Ovary (tissue), 9 donors: ENCODE data around the gene TMIGD3. TPM values are rescaled to one million over a fixed set of nuclear protein-coding genes. Genes with fewer than 3 reads are reported as not detected.

Experiments used
- DNase-seq, 5 donors: peaks; one replicate each; pipeline ENCODE4 v3.0.0-alpha.2; 2019 to 2020
- H3K27ac ChIP-seq, 2 donors: fragments of 200-600 bp; one replicate each; pipeline versions ENCODE4 v1.5.1 to v1.8.0; 2019 to 2022
- H3K27me3 ChIP-seq: fragments of 200-600 bp; one replicate; pipeline ENCODE4 v1.8.0; 2022
- H3K36me3 ChIP-seq: fragments of 200-600 bp; sonication (generic); one replicate; pipeline ENCODE4 v1.5.1; 2019
- H3K4me1 ChIP-seq: one replicate; pipeline ENCODE4 v1.8.1; 2013; ENCODE audit warnings: mild to moderate bottlenecking, moderate library complexity; ENCODE audit not compliant: insufficient read depth
- H3K4me3 ChIP-seq: fragments of 200-600 bp; sonication (generic); one replicate; pipeline ENCODE4 v1.5.1; 2017
- H3K9me3 ChIP-seq, 2 donors: fragments of 200-600 bp in 1 of 2; sonication (generic) in 1 of 2; one replicate each; pipeline versions ENCODE4 v1.5.1 to v1.8.1; 2013 to 2019; ENCODE audit warnings: mild to moderate bottlenecking in 1 of 2, moderate library complexity in 1 of 2
- EP300 ChIP-seq: sonication (generic); formaldehyde crosslinking; IDR thresholded peaks from one replicate; pipeline ENCODE4 v1.6.1; 2017; ENCODE audit warnings: antibody characterized with exemption
- POLR2A ChIP-seq: fragments of 450-650 bp; IDR thresholded peaks from one replicate; pipeline ENCODE4 v1.6.1; 2017; ENCODE audit warnings: antibody characterized with exemption, mild to moderate bottlenecking, moderate library complexity
- WGBS, 3 donors: extraction: QIAGEN DNeasy Blood & Tissue Kit in 1 of 3; methylation state at CpG; one replicate each; pipeline versions ENCODE4 v1.1.5 to v1.1.7; 2013 to 2017; 5-methylcytosine and 5-hydroxymethylcytosine counted together
- intact Hi-C, 4 donors: fragments of 100-400 bp; cut with DNase I; formaldehyde crosslinking; loops; one replicate each; pipeline versions ENCODE4 v1.11.0 to v1.15.1; 2022 to 2023
- polyA plus RNA-seq, 2 donors: library from polyadenylated mRNA; stranded (reverse); fragments of 200-250 nt in 1 of 2; fragments of 350-450 nt in 1 of 2; fragmentation: Illumina TruSeq in 1 of 2; extraction: RNeasy Lipid Tissue Mini Kit (QIAGEN cat#74804) in 1 of 2; gene quantifications; one replicate each; pipeline ENCODE4 v1.2.3, GENCODE V29; 2013 to 2014
- total RNA-seq, 7 donors: library from RNA; depleted of rRNA in 2 of 7; stranded (reverse); fragments of >200 nt in 2 of 7; fragmentation: NEBNext Ultra II Directional in 3 of 7; extraction: Animal tissue kit (Norgen Biotek cat#: 25700) in 3 of 7; gene quantifications; one replicate each; pipeline versions ENCODE4 v1.1.0 to v1.2.4, GENCODE V29; 2016 to 2023
- TF ChIP-seq, protein P1 (sequence below), 3 donors: fragments of 450-650 bp in 2 of 3; fragments of 200-600 bp in 1 of 3; IDR thresholded peaks; one replicate each; pipeline versions ENCODE4 v1.5.1 to v1.8.0; 2016 to 2022; ENCODE audit warnings: antibody characterized with exemption in 3 of 3, mild to moderate bottlenecking in 1 of 3
- donor health status: DM: no; HTN: no; CAD: no; lungs with moderate emphysema.
- donor health status: DM: no; HTN: no; CAD: no.
- donor health status: Bipolar disorder and iron deficiency.
- donor health status: DM: yes; HTN: yes; CAD: no.
- donor health status: DM: no; HTN: no; CAD: no.
- donor health status: DM: yes; HTN: yes; CAD: no.

Gene TMIGD3
- total and polyA plus RNA-seq, 9 donors = 0.78 to 3.2 (median 2.6) TPM; not detected in 2

DNA sequence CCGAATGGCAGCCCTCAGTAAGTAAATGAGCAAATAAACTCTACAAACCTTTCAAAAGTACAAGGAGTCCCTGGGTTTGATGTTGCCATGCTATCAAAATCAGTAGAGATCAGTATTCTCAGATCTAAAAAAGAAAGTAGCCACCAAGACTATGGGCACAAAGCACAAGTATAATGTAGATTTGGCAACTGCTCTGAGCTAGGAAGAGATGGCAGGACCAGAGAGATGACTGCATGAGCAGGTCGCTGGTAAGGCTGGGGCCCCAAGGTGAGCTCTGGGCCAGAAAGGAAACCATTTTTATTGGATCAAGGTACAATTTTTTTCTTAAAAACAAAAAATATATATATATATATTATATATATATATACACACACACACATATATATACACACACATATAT is 3.1 kb upstream of the TMIGD3 start:
- no peak overlapping the region for H3K27ac ChIP-seq
- H3K36me3 ChIP-seq = no peaks in the 10 kb centered on the region
- peaks cover 8% of the 10 kb centered on the region for H3K4me1 ChIP-seq
- intact Hi-C loops = loop anchor here (5.0 to 10.0 kb wide), 4 partner anchors 146 to 251 kb away; partner anchors contain the start of gene DDX20 (in 2 of the 4)
- H3K4me3 ChIP-seq = no peak overlapping the region
- H3K9me3 ChIP-seq = no peaks in the 10 kb centered on the region
- 47 to 48% (median 48%) methylated on average over 2 of the region's 2 CpGs for WGBS, 3 donors
- TF ChIP-seq, protein P1, sequence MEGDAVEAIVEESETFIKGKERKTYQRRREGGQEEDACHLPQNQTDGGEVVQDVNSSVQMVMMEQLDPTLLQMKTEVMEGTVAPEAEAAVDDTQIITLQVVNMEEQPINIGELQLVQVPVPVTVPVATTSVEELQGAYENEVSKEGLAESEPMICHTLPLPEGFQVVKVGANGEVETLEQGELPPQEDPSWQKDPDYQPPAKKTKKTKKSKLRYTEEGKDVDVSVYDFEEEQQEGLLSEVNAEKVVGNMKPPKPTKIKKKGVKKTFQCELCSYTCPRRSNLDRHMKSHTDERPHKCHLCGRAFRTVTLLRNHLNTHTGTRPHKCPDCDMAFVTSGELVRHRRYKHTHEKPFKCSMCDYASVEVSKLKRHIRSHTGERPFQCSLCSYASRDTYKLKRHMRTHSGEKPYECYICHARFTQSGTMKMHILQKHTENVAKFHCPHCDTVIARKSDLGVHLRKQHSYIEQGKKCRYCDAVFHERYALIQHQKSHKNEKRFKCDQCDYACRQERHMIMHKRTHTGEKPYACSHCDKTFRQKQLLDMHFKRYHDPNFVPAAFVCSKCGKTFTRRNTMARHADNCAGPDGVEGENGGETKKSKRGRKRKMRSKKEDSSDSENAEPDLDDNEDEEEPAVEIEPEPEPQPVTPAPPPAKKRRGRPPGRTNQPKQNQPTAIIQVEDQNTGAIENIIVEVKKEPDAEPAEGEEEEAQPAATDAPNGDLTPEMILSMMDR (IDR thresholded peaks at IDR 0.05) = no peak
- no peak for TF ChIP-seq POLR2A
- TF ChIP-seq EP300 = no peak
- DNase-seq = no peak
- H3K27me3 ChIP-seq = no peaks in the 10 kb centered on the region

DNA sequence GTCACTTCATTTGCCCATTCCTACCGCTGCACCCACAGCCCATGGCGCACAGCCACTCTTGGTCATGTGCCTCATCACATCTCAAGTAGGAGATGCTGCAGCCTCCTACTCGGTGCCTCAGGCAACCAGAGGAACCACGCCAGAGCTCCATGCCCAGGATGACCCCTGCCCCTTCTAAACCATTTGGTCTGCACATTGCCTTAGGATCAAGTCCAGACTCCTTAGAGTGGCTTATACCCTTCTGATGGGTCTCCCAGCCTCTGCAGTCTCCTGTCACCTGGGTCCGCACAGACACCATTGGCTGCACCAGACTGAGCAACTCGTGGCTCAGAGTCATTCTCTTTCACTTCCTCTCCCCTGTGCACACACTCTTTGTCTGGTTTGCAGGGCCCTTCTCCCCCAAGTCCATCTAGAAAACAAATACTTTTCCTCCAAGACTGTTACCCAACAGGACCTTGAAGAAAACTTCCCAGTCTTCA is 2.2 kb upstream of the TMIGD3 start:
- H3K9me3 ChIP-seq = no peaks in the 10 kb centered on the region
- H3K4me3 ChIP-seq = no peak overlapping the region
- WGBS, 3 donors = 86 to 90% (median 88%) methylated on average over 6 of the region's 6 CpGs
- peaks cover 8% of the 10 kb centered on the region for H3K4me1 ChIP-seq
- TF ChIP-seq, protein P1 (IDR thresholded peaks at IDR 0.05) = no peak
- TF ChIP-seq EP300 (no peak), POLR2A (no peak)
- intact Hi-C loops = loop anchor here (5.0 to 10.0 kb wide), 4 partner anchors 147 to 252 kb away; partner anchors contain the start of gene DDX20 (in 2 of the 4)
- no peak for DNase-seq
- no peak overlapping the region for H3K27ac ChIP-seq
- H3K36me3 ChIP-seq = no peaks in the 10 kb centered on the region
- H3K27me3 ChIP-seq = no peaks in the 10 kb centered on the region

DNA sequence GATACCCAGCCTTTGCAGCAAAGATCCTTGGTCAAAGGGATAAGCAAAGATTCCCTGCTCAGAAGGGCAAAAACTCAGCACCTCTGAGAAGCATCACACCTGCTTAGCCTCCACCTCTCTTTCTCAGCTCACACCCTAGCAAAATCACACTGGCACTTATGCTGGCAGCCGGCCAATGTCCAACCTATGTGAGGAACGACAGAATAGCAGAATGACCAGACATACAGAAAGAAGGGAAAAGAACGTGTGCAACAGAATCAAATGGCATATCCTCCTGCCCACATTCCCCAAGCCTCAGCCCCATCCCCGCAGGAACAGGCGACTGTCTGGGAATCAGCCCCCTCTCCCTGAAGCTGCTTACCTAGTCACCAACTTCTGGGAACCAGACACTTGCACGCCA is 664 bp upstream of the TMIGD3 start:
- no peak overlapping the region for H3K27ac ChIP-seq
- intact Hi-C loops = loop anchor here in 3 of 4 donors (10.0 kb wide), 2 partner anchors 151 to 241 kb away; no protein-coding TSS in a partner anchor

DNA sequence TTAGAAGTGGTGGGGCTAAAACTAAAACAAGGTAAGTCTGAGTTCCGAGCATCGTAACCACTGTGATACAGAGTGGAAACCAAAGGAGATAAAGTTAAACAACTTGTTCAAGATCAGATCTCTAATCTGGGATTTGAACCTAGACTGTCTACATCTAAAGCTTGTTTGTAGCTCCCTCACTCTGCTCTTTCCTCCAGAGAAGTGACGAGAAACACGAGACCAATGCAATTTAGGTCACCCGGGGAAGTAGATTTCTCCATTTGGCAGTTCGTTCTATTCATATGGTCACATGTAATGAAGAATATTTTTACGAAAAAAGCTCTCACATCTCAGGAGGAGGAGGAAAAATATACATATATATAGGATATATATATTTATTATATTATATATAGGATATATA is 1.8 kb downstream of the TMIGD3 start:
- H3K4me1 ChIP-seq = no peaks in the 10 kb centered on the region
- H3K27ac ChIP-seq = no peak overlapping the region
- no peaks in the 10 kb centered on the region for H3K27me3 ChIP-seq
- intact Hi-C loops = loop anchor here in 3 of 4 donors (10.0 kb wide), 2 partner anchors 153 to 243 kb away; no protein-coding TSS in a partner anchor
- TF ChIP-seq, protein P1 (IDR thresholded peaks at IDR 0.05) = no peak
- TF ChIP-seq POLR2A = no peak
- no peak for DNase-seq
- H3K4me3 ChIP-seq = no peak overlapping the region
- WGBS, 3 donors = 65 to 71% (median 66%) methylated on average over 7 of the region's 7 CpGs
- H3K36me3 ChIP-seq = no peaks in the 10 kb centered on the region
- H3K9me3 ChIP-seq = no peaks in the 10 kb centered on the region

More for the DNA sequence above, 664 bp upstream of the TMIGD3 start:
- H3K9me3 ChIP-seq = no peaks in the 10 kb centered on the region
- H3K27me3 ChIP-seq = no peaks in the 10 kb centered on the region
- H3K4me1 ChIP-seq = peaks cover 7% of the 10 kb centered on the region
- no peaks in the 10 kb centered on the region for H3K36me3 ChIP-seq
- no peak for DNase-seq
- no peak overlapping the region for H3K4me3 ChIP-seq
- WGBS, 3 donors = 62 to 82% (median 73%) methylated on average over 6 of the region's 6 CpGs
- TF ChIP-seq, protein P1 (IDR thresholded peaks at IDR 0.05) = no peak
- TF ChIP-seq EP300 (no peak), POLR2A (no peak)
